ENCODE data around the gene ICA1L. TPM values are rescaled to one million over a fixed set of nuclear protein-coding genes. Genes with fewer than 3 reads are reported as not detected.

ICA1L gene
- total and polyA plus RNA-seq, 12 donors = 0.81 to 12.1 (median 6.6) TPM

- ATAC-seq (no peak), DNase-seq (no peak)
- Histone ChIP-seq H3K4me1 (peaks cover 0 to 7% (median 0%) of the 10 kb centered on the region in 9 donors), H3K36me3 (peaks cover 0 to 36% (median 0%) of the 10 kb centered on the region in 9 donors), H3K9me3 (no peaks in the 10 kb centered on the region), H3K27me3 (no peaks in the 10 kb centered on the region), H3K27ac (no peak overlapping the region), H3K4me3 (no peak overlapping the region)
- intact Hi-C loops (cut with DNase I) = loop anchor here in 2 of 10 donors (10.0 kb wide), 2 partner anchors 93 to 103 kb away; partner anchors contain the start of gene ICA1L (in 1 of the 2)
- WGBS, 2 donors = 90 to 91% methylated on average over 1 of the region's 1 CpG
- TF ChIP-seq CTCF (IDR thresholded peaks at IDR 0.05) = no peak
Measured at GRCh38 chr2:202771336-202771735, 100.2 kb downstream of the ICA1L start.

- Histone ChIP-seq H3K4me1 (peaks cover 0 to 7% (median 0%) of the 10 kb centered on the region in 9 donors), H3K36me3 (peaks cover 0 to 33% (median 0%) of the 10 kb centered on the region in 9 donors), H3K4me3 (no peak overlapping the region), H3K27ac (no peak overlapping the region), H3K27me3 (no peaks in the 10 kb centered on the region), H3K9me3 (no peaks in the 10 kb centered on the region)
- DNase-seq (no peak), ATAC-seq (no peak)
- TF ChIP-seq CTCF (IDR thresholded peaks at IDR 0.05) = no peak
- intact Hi-C loops (cut with DNase I) = no loop called here
Measured at GRCh38 chr2:202769201-202769600, 102.4 kb downstream of the ICA1L start.

- H3K4me3 ChIP-seq = no peak overlapping the region
- H3K27me3 ChIP-seq = no peaks in the 10 kb centered on the region
- H3K36me3 ChIP-seq = peaks cover 0 to 25% (median 0%) of the 10 kb centered on the region in 9 donors
- DNase-seq = no peak
- H3K9me3 ChIP-seq = no peaks in the 10 kb centered on the region
- ATAC-seq = no peak
- TF ChIP-seq CTCF (IDR thresholded peaks at IDR 0.05) = no peak
- H3K27ac ChIP-seq = no peak overlapping the region
- peaks cover 0 to 7% (median 0%) of the 10 kb centered on the region in 9 donors for H3K4me1 ChIP-seq
- intact Hi-C loops (cut with DNase I) = no loop called here
Measured at GRCh38 chr2:202768273-202768672, 103.3 kb downstream of the ICA1L start.

GRCh38 chr2:202765436-202765835 is 106.1 kb downstream of the ICA1L start:
- Histone ChIP-seq H3K27me3 (no peaks in the 10 kb centered on the region), H3K27ac (no peak overlapping the region), H3K4me1 (no peaks in the 10 kb centered on the region), H3K4me3 (no peak overlapping the region), H3K9me3 (no peaks in the 10 kb centered on the region), H3K36me3 (peaks cover 0 to 19% (median 0%) of the 10 kb centered on the region in 9 donors)
- DNase-seq (no peak), ATAC-seq (no peak)
- TF ChIP-seq CTCF (IDR thresholded peaks at IDR 0.05) = no peak
- intact Hi-C loops (cut with DNase I) = no loop called here
- 64 to 74% methylated on average over 5 of the region's 5 CpGs for WGBS, 2 donors
